Measurements from ENCODE around the gene GDAP2.

GDAP2 gene

DNA sequence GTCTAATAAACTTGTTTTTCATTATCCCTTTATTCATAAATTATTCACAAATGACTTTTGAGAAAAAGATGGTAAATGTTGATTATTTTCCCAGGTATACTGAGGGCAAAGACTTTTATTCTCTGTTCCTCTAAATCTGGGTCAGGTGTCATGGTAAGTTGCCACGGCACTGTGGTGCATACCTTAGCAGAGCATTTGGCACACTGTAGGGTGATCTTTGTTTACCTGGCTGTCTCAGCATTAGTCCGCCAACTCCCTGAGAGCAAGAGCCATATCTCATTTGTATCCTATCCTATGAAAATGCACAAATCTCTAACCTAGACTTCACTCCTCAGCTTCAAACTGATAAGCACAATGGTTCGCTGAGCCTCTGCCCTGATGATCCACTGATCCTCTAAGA, 24.9 kb downstream of the GDAP2 start:
- TF ChIP-seq ZNF8 (CRISPR knock-in tag; IDR thresholded peaks at IDR 0.05) (no peak), ZNF565 (CRISPR knock-in tag; conservative IDR thresholded peaks at IDR 0.05; ENCODE audit: low read depth) (no peak), GLIS3 (CRISPR knock-in tag; IDR thresholded peaks at IDR 0.05) (no peak), OSR1 (CRISPR knock-in tag; IDR thresholded peaks at IDR 0.05) (no peak)
- TF ChIP-seq, protein P1, sequence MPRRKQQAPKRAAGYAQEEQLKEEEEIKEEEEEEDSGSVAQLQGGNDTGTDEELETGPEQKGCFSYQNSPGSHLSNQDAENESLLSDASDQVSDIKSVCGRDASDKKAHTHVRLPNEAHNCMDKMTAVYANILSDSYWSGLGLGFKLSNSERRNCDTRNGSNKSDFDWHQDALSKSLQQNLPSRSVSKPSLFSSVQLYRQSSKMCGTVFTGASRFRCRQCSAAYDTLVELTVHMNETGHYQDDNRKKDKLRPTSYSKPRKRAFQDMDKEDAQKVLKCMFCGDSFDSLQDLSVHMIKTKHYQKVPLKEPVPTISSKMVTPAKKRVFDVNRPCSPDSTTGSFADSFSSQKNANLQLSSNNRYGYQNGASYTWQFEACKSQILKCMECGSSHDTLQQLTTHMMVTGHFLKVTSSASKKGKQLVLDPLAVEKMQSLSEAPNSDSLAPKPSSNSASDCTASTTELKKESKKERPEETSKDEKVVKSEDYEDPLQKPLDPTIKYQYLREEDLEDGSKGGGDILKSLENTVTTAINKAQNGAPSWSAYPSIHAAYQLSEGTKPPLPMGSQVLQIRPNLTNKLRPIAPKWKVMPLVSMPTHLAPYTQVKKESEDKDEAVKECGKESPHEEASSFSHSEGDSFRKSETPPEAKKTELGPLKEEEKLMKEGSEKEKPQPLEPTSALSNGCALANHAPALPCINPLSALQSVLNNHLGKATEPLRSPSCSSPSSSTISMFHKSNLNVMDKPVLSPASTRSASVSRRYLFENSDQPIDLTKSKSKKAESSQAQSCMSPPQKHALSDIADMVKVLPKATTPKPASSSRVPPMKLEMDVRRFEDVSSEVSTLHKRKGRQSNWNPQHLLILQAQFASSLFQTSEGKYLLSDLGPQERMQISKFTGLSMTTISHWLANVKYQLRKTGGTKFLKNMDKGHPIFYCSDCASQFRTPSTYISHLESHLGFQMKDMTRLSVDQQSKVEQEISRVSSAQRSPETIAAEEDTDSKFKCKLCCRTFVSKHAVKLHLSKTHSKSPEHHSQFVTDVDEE (CRISPR knock-in tag; IDR thresholded peaks at IDR 0.05): no peak
- TF ChIP-seq, protein P2, sequence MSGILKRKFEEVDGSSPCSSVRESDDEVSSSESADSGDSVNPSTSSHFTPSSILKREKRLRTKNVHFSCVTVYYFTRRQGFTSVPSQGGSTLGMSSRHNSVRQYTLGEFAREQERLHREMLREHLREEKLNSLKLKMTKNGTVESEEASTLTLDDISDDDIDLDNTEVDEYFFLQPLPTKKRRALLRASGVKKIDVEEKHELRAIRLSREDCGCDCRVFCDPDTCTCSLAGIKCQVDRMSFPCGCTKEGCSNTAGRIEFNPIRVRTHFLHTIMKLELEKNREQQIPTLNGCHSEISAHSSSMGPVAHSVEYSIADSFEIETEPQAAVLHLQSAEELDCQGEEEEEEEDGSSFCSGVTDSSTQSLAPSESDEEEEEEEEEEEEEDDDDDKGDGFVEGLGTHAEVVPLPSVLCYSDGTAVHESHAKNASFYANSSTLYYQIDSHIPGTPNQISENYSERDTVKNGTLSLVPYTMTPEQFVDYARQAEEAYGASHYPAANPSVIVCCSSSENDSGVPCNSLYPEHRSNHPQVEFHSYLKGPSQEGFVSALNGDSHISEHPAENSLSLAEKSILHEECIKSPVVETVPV (CRISPR knock-in tag; IDR thresholded peaks at IDR 0.05): no peak
- no peak for ATAC-seq

DNA sequence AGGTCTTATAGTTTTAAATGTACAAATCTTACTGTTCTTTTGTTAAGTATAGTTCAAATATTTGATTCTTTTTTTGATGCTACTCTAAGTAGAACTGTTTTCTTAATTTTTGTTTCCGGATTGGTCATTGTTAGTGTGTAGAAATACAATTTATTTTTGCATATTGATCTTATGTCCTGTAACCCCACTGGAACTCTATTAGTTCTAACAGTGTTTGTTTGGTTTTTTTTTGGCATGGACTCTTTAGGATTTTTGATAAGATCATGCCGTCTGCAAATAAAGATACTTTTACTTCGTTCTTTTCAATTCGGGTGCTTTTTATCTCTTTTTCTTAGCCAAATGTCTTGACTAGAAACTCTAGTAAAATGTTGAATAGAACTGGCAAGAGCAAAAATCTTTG, 26.5 kb downstream of the GDAP2 start:
- ATAC-seq: no peak

DNA sequence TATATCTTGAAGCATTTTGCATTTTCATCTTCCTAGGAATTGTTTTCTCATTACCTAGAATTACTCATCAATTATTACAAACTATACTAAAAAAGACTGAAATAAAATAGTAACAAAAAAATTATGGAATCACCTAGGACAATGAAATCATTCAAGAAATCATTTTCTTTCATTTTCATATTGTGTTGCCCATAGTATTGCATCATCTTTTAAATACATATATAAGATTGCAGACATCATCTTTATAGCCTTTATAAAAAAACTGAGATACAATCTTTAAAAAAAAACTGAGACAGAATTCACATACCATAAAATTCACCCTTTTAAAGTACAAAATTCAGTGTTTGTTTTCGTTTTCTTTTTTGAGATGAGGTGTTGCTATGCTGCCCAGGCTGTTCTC, 29.6 kb downstream of the GDAP2 start:
- ATAC-seq: no peak
- no peak for TF ChIP-seq TOX (CRISPR knock-in tag; IDR thresholded peaks at IDR 0.05; ENCODE audit: borderline replicate concordance)
- TF ChIP-seq ZFP3 (CRISPR knock-in tag; IDR thresholded peaks at IDR 0.05): no peak
- TF ChIP-seq CSDC2 (CRISPR knock-in tag; IDR thresholded peaks at IDR 0.05): no peak
- TF ChIP-seq ZNF565 (CRISPR knock-in tag; conservative IDR thresholded peaks at IDR 0.05; ENCODE audit: low read depth): no peak
- TF ChIP-seq ZC3H10 (CRISPR knock-in tag; IDR thresholded peaks at IDR 0.05): no peak
- TF ChIP-seq RARB (CRISPR knock-in tag; IDR thresholded peaks at IDR 0.05): no peak
- TF ChIP-seq BACH2 (CRISPR knock-in tag; IDR thresholded peaks at IDR 0.05; ENCODE audit: borderline replicate concordance): no peak
- no peak for TF ChIP-seq ZNF70 (CRISPR knock-in tag; IDR thresholded peaks at IDR 0.05)
- no peak for TF ChIP-seq PPARA (CRISPR knock-in tag; IDR thresholded peaks at IDR 0.05; ENCODE audit: borderline replicate concordance)
- TF ChIP-seq ESRRG (CRISPR knock-in tag; IDR thresholded peaks at IDR 0.05): no peak
- no peak for TF ChIP-seq ARNTL (CRISPR knock-in tag; IDR thresholded peaks at IDR 0.05; ENCODE audit: borderline replicate concordance, low read depth)
- TF ChIP-seq, protein P3, sequence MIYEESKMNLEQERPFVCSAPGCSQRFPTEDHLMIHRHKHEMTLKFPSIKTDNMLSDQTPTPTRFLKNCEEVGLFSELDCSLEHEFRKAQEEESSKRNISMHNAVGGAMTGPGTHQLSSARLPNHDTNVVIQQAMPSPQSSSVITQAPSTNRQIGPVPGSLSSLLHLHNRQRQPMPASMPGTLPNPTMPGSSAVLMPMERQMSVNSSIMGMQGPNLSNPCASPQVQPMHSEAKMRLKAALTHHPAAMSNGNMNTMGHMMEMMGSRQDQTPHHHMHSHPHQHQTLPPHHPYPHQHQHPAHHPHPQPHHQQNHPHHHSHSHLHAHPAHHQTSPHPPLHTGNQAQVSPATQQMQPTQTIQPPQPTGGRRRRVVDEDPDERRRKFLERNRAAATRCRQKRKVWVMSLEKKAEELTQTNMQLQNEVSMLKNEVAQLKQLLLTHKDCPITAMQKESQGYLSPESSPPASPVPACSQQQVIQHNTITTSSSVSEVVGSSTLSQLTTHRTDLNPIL (CRISPR knock-in tag; IDR thresholded peaks at IDR 0.05; ENCODE audit: low read depth): no peak

More for the DNA sequence above, 26.5 kb downstream of the GDAP2 start:
- TF ChIP-seq ZNF70 (CRISPR knock-in tag; IDR thresholded peaks at IDR 0.05): no peak
- TF ChIP-seq ARNTL (CRISPR knock-in tag; IDR thresholded peaks at IDR 0.05; ENCODE audit: borderline replicate concordance, low read depth): no peak
- no peak for TF ChIP-seq SNAI2 (CRISPR knock-in tag; IDR thresholded peaks at IDR 0.05)
- TF ChIP-seq GLIS3 (CRISPR knock-in tag; IDR thresholded peaks at IDR 0.05): no peak
- TF ChIP-seq TOX (CRISPR knock-in tag; IDR thresholded peaks at IDR 0.05; ENCODE audit: borderline replicate concordance): no peak
- TF ChIP-seq BACH2 (CRISPR knock-in tag; IDR thresholded peaks at IDR 0.05; ENCODE audit: borderline replicate concordance): no peak
- no peak for TF ChIP-seq PPARA (CRISPR knock-in tag; IDR thresholded peaks at IDR 0.05; ENCODE audit: borderline replicate concordance)

DNA sequence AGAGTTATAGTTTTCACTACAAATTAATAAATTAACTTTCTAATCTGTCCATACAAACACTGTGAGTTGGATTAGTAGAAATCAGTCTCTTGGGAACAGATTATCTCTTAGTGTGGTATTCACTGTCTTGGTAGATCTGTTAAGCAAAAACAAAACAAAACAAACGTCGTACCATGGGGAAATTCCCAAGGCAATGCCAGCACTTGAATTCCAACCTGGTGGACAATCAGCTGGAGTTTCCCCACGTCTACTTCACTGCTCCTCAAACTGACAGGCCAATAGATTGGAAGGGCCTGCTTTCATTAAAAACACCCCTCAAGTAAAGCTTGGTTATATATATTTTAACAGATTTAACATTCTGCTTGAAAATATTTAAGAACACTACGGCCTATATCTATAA, 31.9 kb downstream of the GDAP2 start:
- TF ChIP-seq, protein P4, sequence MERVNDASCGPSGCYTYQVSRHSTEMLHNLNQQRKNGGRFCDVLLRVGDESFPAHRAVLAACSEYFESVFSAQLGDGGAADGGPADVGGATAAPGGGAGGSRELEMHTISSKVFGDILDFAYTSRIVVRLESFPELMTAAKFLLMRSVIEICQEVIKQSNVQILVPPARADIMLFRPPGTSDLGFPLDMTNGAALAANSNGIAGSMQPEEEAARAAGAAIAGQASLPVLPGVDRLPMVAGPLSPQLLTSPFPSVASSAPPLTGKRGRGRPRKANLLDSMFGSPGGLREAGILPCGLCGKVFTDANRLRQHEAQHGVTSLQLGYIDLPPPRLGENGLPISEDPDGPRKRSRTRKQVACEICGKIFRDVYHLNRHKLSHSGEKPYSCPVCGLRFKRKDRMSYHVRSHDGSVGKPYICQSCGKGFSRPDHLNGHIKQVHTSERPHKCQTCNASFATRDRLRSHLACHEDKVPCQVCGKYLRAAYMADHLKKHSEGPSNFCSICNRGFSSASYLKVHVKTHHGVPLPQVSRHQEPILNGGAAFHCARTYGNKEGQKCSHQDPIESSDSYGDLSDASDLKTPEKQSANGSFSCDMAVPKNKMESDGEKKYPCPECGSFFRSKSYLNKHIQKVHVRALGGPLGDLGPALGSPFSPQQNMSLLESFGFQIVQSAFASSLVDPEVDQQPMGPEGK (CRISPR knock-in tag; IDR thresholded peaks at IDR 0.05; ENCODE audit: borderline replicate concordance): no peak
- TF ChIP-seq ISL1 (CRISPR knock-in tag; IDR thresholded peaks at IDR 0.05): no peak; the same call in 1 of the 2 replicates
- TF ChIP-seq, protein P1 (CRISPR knock-in tag; IDR thresholded peaks at IDR 0.05): no peak
- TF ChIP-seq ZNF8 (CRISPR knock-in tag; IDR thresholded peaks at IDR 0.05): no peak
- TF ChIP-seq ZC3H10 (CRISPR knock-in tag; IDR thresholded peaks at IDR 0.05): no peak
- no peak for TF ChIP-seq RARB (CRISPR knock-in tag; IDR thresholded peaks at IDR 0.05)
- TF ChIP-seq, protein P3 (CRISPR knock-in tag; IDR thresholded peaks at IDR 0.05; ENCODE audit: low read depth): no peak
- TF ChIP-seq PPARA (CRISPR knock-in tag; IDR thresholded peaks at IDR 0.05; ENCODE audit: borderline replicate concordance): no peak
- no peak for TF ChIP-seq SNAI2 (CRISPR knock-in tag; IDR thresholded peaks at IDR 0.05)
- no peak for TF ChIP-seq TOX (CRISPR knock-in tag; IDR thresholded peaks at IDR 0.05; ENCODE audit: borderline replicate concordance)
- no peak for TF ChIP-seq ZFP30 (CRISPR knock-in tag; IDR thresholded peaks at IDR 0.05)
- TF ChIP-seq ZNF565 (CRISPR knock-in tag; conservative IDR thresholded peaks at IDR 0.05; ENCODE audit: low read depth): no peak
- no peak for ATAC-seq

All from SK-N-SH treated with all-trans-retinoic acid at 6 μM for 48 hours (cell line).